Subcutaneous abdominal adipose tissue (tissue), 5 donors: ENCODE results near the gene ARMC5.

Experiments used
- H3K27ac ChIP-seq: one replicate; pipeline ENCODE4 v1.7.0; 2013; ENCODE audit warnings: low read depth, mild to moderate bottlenecking, inconsistent platforms, low read length, moderate library complexity
- H3K27me3 ChIP-seq, 5 donors: one replicate each; pipeline ENCODE4 v1.7.0; 2013; ENCODE audit warnings: low read length in 5 of 5, inconsistent platforms in 1 of 5; ENCODE audit not compliant: control insufficient read depth in 5 of 5, insufficient read depth in 4 of 5
- H3K36me3 ChIP-seq, 5 donors: one replicate each; pipeline ENCODE4 v1.7.0; 2013; ENCODE audit warnings: low read length in 5 of 5; ENCODE audit not compliant: control insufficient read depth in 5 of 5, insufficient read depth in 5 of 5
- H3K4me1 ChIP-seq, 5 donors: one replicate each; pipeline ENCODE4 v1.7.0; 2013; ENCODE audit warnings: low read length in 5 of 5, mild to moderate bottlenecking in 3 of 5, moderate library complexity in 1 of 5; ENCODE audit not compliant: control insufficient read depth in 5 of 5, insufficient read depth in 5 of 5
- H3K4me3 ChIP-seq, 5 donors: one replicate each; pipeline ENCODE4 v1.7.0; 2013; ENCODE audit warnings: low read length in 5 of 5, low read depth in 1 of 5
- H3K9ac ChIP-seq, 5 donors: one replicate each; pipeline ENCODE4 v1.7.0; 2013; ENCODE audit warnings: low read length in 5 of 5, mild to moderate bottlenecking in 4 of 5, moderate library complexity in 3 of 5
- H3K9me3 ChIP-seq, 5 donors: one replicate each; pipeline ENCODE4 v1.7.0; 2013; ENCODE audit warnings: low read length in 5 of 5; ENCODE audit not compliant: control insufficient read depth in 5 of 5
- donor health status: healthy.
- donor health status: healthy.
- donor health status: healthy.
- donor health status: healthy.
- donor health status: healthy.

The ARMC5 gene

GRCh38 chr16:31470615-31471014 is 11.3 kb downstream of the ARMC5 start:
- Histone ChIP-seq H3K27ac (no peak overlapping the region), H3K4me1 (peaks cover 0 to 51% (median 22%) of the 10 kb centered on the region in 5 donors), H3K9ac (peak overlapping the region in 1 of 5 donors; percentile 20), H3K9me3 (peaks cover 0 to 6% (median 0%) of the 10 kb centered on the region in 5 donors), H3K36me3 (peaks cover 0 to 35% (median 33%) of the 10 kb centered on the region in 5 donors), H3K4me3 (no peak overlapping the region), H3K27me3 (peaks cover 0 to 15% (median 13%) of the 10 kb centered on the region in 5 donors)

- H3K36me3 ChIP-seq = peaks cover 0 to 34% (median 33%) of the 10 kb centered on the region in 5 donors
- H3K27ac ChIP-seq = peak overlapping the region; percentile 51
- H3K9ac ChIP-seq = peak overlapping the region in 4 of 5 donors; percentile 26 to 71 (median 64)
- H3K4me3 ChIP-seq = peak overlapping the region; percentile 40 to 77 (median 58)
- peaks cover 0 to 15% (median 13%) of the 10 kb centered on the region in 5 donors for H3K27me3 ChIP-seq
- H3K4me1 ChIP-seq = peaks cover 0 to 51% (median 22%) of the 10 kb centered on the region in 5 donors
- H3K9me3 ChIP-seq = peaks cover 0 to 6% (median 0%) of the 10 kb centered on the region in 5 donors
These were observed 12.1 kb downstream of the ARMC5 start for GRCh38 chr16:31471241-31471874.

- H3K4me3 ChIP-seq = peak within 1 kb of the TSS; percentile 62 to 77 (median 74)
- H3K36me3 ChIP-seq = peaks cover 0 to 32% (median 31%) of the 10 kb centered on the region in 5 donors
- peaks cover 0 to 15% (median 13%) of the 10 kb centered on the region in 5 donors for H3K27me3 ChIP-seq
- H3K4me1 ChIP-seq = peaks cover 0 to 45% (median 22%) of the 10 kb centered on the region in 5 donors
- peak within 1 kb of the TSS in 4 of 5 donors; percentile 26 to 73 (median 70) for H3K9ac ChIP-seq
- H3K9me3 ChIP-seq = peaks cover 0 to 6% (median 0%) of the 10 kb centered on the region in 5 donors
- H3K27ac ChIP-seq = peak within 1 kb of the TSS; percentile 78
These were observed 12.8 kb downstream of the ARMC5 start, which contains the start of gene TGFB1I1 for GRCh38 chr16:31471875-31472708. TSS of gene TGFB1I1 (plus strand) at chr16:31472152. CDS start at chr16:31472189, 37 bp downstream.

GRCh38 chr16:31472709-31473203 is 13.5 kb downstream of the ARMC5 start:
- H3K27ac ChIP-seq = peak overlapping the region; percentile 78
- H3K4me3 ChIP-seq = peak overlapping the region; percentile 62 to 77 (median 74)
- H3K27me3 ChIP-seq = peaks cover 0 to 15% (median 13%) of the 10 kb centered on the region in 5 donors
- H3K9ac ChIP-seq = peak overlapping the region in 3 of 5 donors; percentile 51 to 73 (median 72)
- peaks cover 0 to 6% (median 0%) of the 10 kb centered on the region in 5 donors for H3K9me3 ChIP-seq
- peaks cover 0 to 44% (median 22%) of the 10 kb centered on the region in 5 donors for H3K4me1 ChIP-seq
- peaks cover 0 to 36% (median 34%) of the 10 kb centered on the region in 5 donors for H3K36me3 ChIP-seq

- Histone ChIP-seq H3K4me1 (peaks cover 0 to 44% (median 22%) of the 10 kb centered on the region in 5 donors), H3K27ac (no peak overlapping the region), H3K4me3 (peak overlapping the region in 2 of 5 donors; percentile 76 to 77), H3K27me3 (peaks cover 0 to 15% (median 13%) of the 10 kb centered on the region in 5 donors), H3K9me3 (peaks cover 0 to 6% (median 0%) of the 10 kb centered on the region in 5 donors), H3K9ac (no peak overlapping the region), H3K36me3 (peaks cover 0 to 41% (median 36%) of the 10 kb centered on the region in 5 donors)
These were observed 14.1 kb downstream of the ARMC5 start for GRCh38 chr16:31473264-31473984.

- H3K36me3 ChIP-seq = peaks cover 0 to 44% (median 37%) of the 10 kb centered on the region in 5 donors
- peaks cover 0 to 44% (median 22%) of the 10 kb centered on the region in 5 donors for H3K4me1 ChIP-seq
- H3K9me3 ChIP-seq = peaks cover 0 to 6% (median 0%) of the 10 kb centered on the region in 5 donors
- peaks cover 0 to 19% (median 13%) of the 10 kb centered on the region in 5 donors for H3K27me3 ChIP-seq
- H3K27ac ChIP-seq = no peak overlapping the region
- no peak overlapping the region for H3K4me3 ChIP-seq
- no peak overlapping the region for H3K9ac ChIP-seq
These were observed 14.9 kb downstream of the ARMC5 start for GRCh38 chr16:31474173-31474714.

GRCh38 chr16:31474773-31475738 is 15.8 kb downstream of the ARMC5 start:
- Histone ChIP-seq H3K27me3 (peaks cover 0 to 24% (median 13%) of the 10 kb centered on the region in 5 donors), H3K9me3 (peaks cover 0 to 6% (median 0%) of the 10 kb centered on the region in 5 donors), H3K27ac (no peak overlapping the region), H3K4me3 (no peak overlapping the region), H3K9ac (no peak overlapping the region), H3K36me3 (peaks cover 0 to 44% (median 37%) of the 10 kb centered on the region in 5 donors), H3K4me1 (peaks cover 0 to 44% (median 22%) of the 10 kb centered on the region in 5 donors)

GRCh38 chr16:31475946-31476302 is 16.6 kb downstream of the ARMC5 start:
- Histone ChIP-seq H3K27ac (no peak overlapping the region), H3K36me3 (peaks cover 0 to 44% (median 37%) of the 10 kb centered on the region in 5 donors), H3K9me3 (peaks cover 0 to 6% (median 0%) of the 10 kb centered on the region in 5 donors), H3K4me1 (peaks cover 0 to 50% (median 22%) of the 10 kb centered on the region in 5 donors), H3K27me3 (peaks cover 0 to 24% (median 13%) of the 10 kb centered on the region in 5 donors), H3K4me3 (no peak overlapping the region), H3K9ac (no peak overlapping the region)
